Measurements from ENCODE around the gene HRAS.

The HRAS gene

GRCh38 chr11:553083-553987 lies 18.0 kb upstream of the HRAS start:
- DNase-seq, result no peak

GRCh38 chr11:551596-551995 lies 16.2 kb upstream of the HRAS start:
- no peak for DNase-seq

GRCh38 chr11:551131-551530 lies 15.8 kb upstream of the HRAS start:
- no peak for DNase-seq

- no peak for DNase-seq
Observed at GRCh38 chr11:550746-551085, 15.3 kb upstream of the HRAS start.

GRCh38 chr11:550021-550745 lies 14.8 kb upstream of the HRAS start:
- no peak for DNase-seq

GRCh38 chr11:548700-549603 lies 13.6 kb upstream of the HRAS start:
- DNase-seq, result peak; percentile 50

- DNase-seq, result no peak
Observed at GRCh38 chr11:545171-545570, 9.8 kb upstream of the HRAS start.

- no peak for DNase-seq
Observed at GRCh38 chr11:544817-545166, 9.4 kb upstream of the HRAS start.

GRCh38 chr11:541433-541885 lies 6.1 kb upstream of the HRAS start:
- DNase-seq, result no peak

GRCh38 chr11:540583-541432 lies 5.4 kb upstream of the HRAS start:
- DNase-seq, result no peak

GRCh38 chr11:539971-540481 lies 4.7 kb upstream of the HRAS start:
- DNase-seq, result no peak

- no peak for DNase-seq
Observed at GRCh38 chr11:538431-539051, 3.2 kb upstream of the HRAS start.

- DNase-seq, result no peak
Observed at GRCh38 chr11:537622-538430, 2.5 kb upstream of the HRAS start.

- peak; percentile 94 for DNase-seq
Observed at GRCh38 chr11:536841-537621, 1.7 kb upstream of the HRAS start, which contains the start of gene LRRC56. LRRC56 (plus strand) TSS chr11:537527; CDS start chr11:540685, 3,158 bp downstream.

GRCh38 chr11:535210-535518 lies 212 bp downstream of the HRAS start:
- no peak for DNase-seq

- peak; percentile 53 for DNase-seq
Observed at GRCh38 chr11:534396-535209, 773 bp downstream of the HRAS start.

- no peak for DNase-seq
Observed at GRCh38 chr11:533586-534395, 1.6 kb downstream of the HRAS start.

- DNase-seq, result no peak
Observed at GRCh38 chr11:532986-533585, 2.3 kb downstream of the HRAS start.

All from NCI-H345 (cell line).